Lung (tissue), 12 donors: ENCODE results near the gene CDC37L1. TPM values are rescaled to one million over a fixed set of nuclear protein-coding genes. Genes with fewer than 3 reads are reported as not detected.

Experiments used
- ATAC-seq: fragments of 200-7000 bp; cut with Tn5 transposase; one replicate; pipeline ENCODE4 v1.9.1; 2020; ENCODE audit warnings: moderate number of reproducible peaks; ENCODE audit not compliant: insufficient read depth, low FRiP score
- DNase-seq, 3 donors: peaks; one replicate each; pipeline ENCODE4 v3.0.0-alpha.2; 2013 to 2017
- H3K27ac ChIP-seq, 2 donors: one replicate each; pipeline ENCODE4 v1.5.1; 2013; ENCODE audit warnings: mild to moderate bottlenecking in 2 of 2, moderate library complexity in 2 of 2, control low read depth in 1 of 2, inconsistent platforms in 1 of 2, low read depth in 1 of 2, low read length in 1 of 2
- H3K27me3 ChIP-seq, 3 donors: one replicate each; pipeline ENCODE4 v1.5.1; 2013; ENCODE audit warnings: low read length in 2 of 3; ENCODE audit not compliant: control insufficient read depth in 3 of 3, insufficient read depth in 3 of 3
- H3K36me3 ChIP-seq, 4 donors: one replicate each; pipeline ENCODE4 v1.5.1; 2013; ENCODE audit warnings: low read length in 4 of 4, mild to moderate bottlenecking in 1 of 4, moderate library complexity in 1 of 4; ENCODE audit not compliant: control insufficient read depth in 4 of 4, insufficient read depth in 4 of 4
- H3K4me1 ChIP-seq, 5 donors: one replicate each; pipeline ENCODE4 v1.5.1; 2013; ENCODE audit warnings: low read length in 5 of 5, mild to moderate bottlenecking in 2 of 5, moderate library complexity in 1 of 5; ENCODE audit not compliant: control insufficient read depth in 5 of 5, insufficient read depth in 5 of 5
- H3K4me3 ChIP-seq: one replicate; pipeline ENCODE4 v1.5.1; 2013; ENCODE audit warnings: mild to moderate bottlenecking, control low read depth, moderate library complexity
- H3K9ac ChIP-seq, 2 donors: one replicate each; pipeline ENCODE4 v1.5.1; 2013; ENCODE audit warnings: low read length in 2 of 2, control low read depth in 1 of 2; ENCODE audit not compliant: insufficient read depth in 1 of 2
- H3K9me3 ChIP-seq, 4 donors: one replicate each; pipeline ENCODE4 v1.5.1; 2013; ENCODE audit warnings: low read length in 3 of 4, mild to moderate bottlenecking in 1 of 4, moderate library complexity in 1 of 4; ENCODE audit not compliant: control insufficient read depth in 4 of 4, insufficient read depth in 3 of 4
- WGBS, 2 donors: extraction: QIAGEN DNeasy Blood & Tissue Kit; methylation state at CpG; one replicate each; pipeline ENCODE4 v1.1.7; 2013; 5-methylcytosine and 5-hydroxymethylcytosine counted together
- polyA plus RNA-seq, 2 donors: library from polyadenylated mRNA; stranded (reverse); fragments of 200-250 nt; gene quantifications; one replicate each; pipeline ENCODE4 v1.2.1, GENCODE V29; 2013
- total RNA-seq, 2 donors: library from RNA; depleted of rRNA in 1 of 2; stranded (reverse); fragments of >200 nt in 1 of 2; gene quantifications; one replicate each; pipeline ENCODE4 v1.2.1, GENCODE V29; 2014 to 2021
- TF ChIP-seq, protein P1 (sequence below): IDR thresholded peaks from 2 replicates; pipeline ENCODE4 v1.5.1; 2012; ENCODE audit warnings: mild to moderate bottlenecking; ENCODE audit errors: control extremely low read depth, extremely low read depth
- donor health status: control.
- donor health status: control.
- donor health status: Bipolar disorder and iron deficiency.
- donor health status: healthy.
- donor health status: DM: yes; HTN: yes; CAD: no.

The CDC37L1 gene
- total and polyA plus RNA-seq, 4 donors, result 9.3 to 30.7 (median 14.1) TPM

DNA sequence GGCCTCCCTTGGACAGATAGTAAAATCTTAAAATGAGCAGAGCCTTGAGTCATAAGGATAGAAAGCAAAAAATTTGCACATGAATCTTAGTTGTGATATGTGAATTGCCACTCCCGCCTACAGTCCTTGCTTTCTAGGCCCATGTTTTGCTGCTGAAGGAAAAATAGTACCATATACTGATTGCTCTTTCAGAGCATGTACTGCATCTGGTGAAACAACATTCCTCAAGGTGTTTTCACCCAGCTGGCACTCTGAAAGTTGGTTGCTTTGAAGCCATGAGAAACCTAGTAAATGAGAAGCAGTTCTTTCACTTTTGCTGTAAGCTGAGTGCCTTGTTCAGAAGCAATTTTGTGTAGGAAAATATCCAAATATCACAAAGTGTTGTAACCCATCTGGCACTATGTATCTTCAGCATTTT is 10.3 kb downstream of the CDC37L1 start:
- peaks cover 6 to 29% (median 13%) of the 10 kb centered on the region in 4 donors for H3K36me3 ChIP-seq
- no peaks in the 10 kb centered on the region for H3K27me3 ChIP-seq
- H3K27ac ChIP-seq, result peak overlapping the region in 1 of 2 donors; percentile 66
- ATAC-seq, result no peak
- DNase-seq, result peak in 1 of 3 donors; percentile 41
- WGBS, 2 donors, result 85 to 91% methylated on average over 1 of the region's 1 CpG
- H3K9me3 ChIP-seq, result no peaks in the 10 kb centered on the region
- TF ChIP-seq, protein P1, sequence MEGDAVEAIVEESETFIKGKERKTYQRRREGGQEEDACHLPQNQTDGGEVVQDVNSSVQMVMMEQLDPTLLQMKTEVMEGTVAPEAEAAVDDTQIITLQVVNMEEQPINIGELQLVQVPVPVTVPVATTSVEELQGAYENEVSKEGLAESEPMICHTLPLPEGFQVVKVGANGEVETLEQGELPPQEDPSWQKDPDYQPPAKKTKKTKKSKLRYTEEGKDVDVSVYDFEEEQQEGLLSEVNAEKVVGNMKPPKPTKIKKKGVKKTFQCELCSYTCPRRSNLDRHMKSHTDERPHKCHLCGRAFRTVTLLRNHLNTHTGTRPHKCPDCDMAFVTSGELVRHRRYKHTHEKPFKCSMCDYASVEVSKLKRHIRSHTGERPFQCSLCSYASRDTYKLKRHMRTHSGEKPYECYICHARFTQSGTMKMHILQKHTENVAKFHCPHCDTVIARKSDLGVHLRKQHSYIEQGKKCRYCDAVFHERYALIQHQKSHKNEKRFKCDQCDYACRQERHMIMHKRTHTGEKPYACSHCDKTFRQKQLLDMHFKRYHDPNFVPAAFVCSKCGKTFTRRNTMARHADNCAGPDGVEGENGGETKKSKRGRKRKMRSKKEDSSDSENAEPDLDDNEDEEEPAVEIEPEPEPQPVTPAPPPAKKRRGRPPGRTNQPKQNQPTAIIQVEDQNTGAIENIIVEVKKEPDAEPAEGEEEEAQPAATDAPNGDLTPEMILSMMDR, result no peak
- H3K9ac ChIP-seq, result peak overlapping the region in 1 of 2 donors; percentile 53
- H3K4me3 ChIP-seq, result no peak overlapping the region
- peaks cover 0 to 16% (median 4%) of the 10 kb centered on the region in 5 donors for H3K4me1 ChIP-seq

DNA sequence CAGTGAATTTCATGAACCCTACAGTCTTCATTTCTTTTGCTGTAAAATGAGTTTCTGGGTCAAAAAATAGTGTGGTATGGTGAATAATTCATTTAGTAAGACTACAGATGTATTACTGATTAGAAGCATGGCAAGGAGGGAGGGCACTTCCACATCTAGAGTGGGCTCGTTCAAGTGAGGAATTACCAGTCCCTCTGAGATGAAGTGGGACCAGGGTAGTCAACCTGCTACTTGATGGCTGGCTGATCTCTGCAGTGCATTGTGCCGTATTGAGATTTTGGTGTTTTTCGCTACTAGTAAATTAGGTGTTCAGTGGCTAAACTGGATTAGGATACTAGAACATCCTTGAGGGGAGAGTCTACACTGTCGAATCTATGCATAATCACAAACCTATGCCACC is 10.8 kb downstream of the CDC37L1 start:
- peaks cover 9 to 28% (median 11%) of the 10 kb centered on the region in 4 donors for H3K36me3 ChIP-seq
- no peaks in the 10 kb centered on the region for H3K9me3 ChIP-seq
- H3K9ac ChIP-seq, result no peak overlapping the region
- H3K4me3 ChIP-seq, result no peak overlapping the region
- DNase-seq (no peak), ATAC-seq (no peak)
- H3K27me3 ChIP-seq, result no peaks in the 10 kb centered on the region
- H3K27ac ChIP-seq, result no peak overlapping the region
- TF ChIP-seq, protein P1, result no peak
- H3K4me1 ChIP-seq, result peaks cover 0 to 11% (median 3%) of the 10 kb centered on the region in 5 donors
- 83 to 91% methylated on average over 4 of the region's 4 CpGs for WGBS, 2 donors

DNA sequence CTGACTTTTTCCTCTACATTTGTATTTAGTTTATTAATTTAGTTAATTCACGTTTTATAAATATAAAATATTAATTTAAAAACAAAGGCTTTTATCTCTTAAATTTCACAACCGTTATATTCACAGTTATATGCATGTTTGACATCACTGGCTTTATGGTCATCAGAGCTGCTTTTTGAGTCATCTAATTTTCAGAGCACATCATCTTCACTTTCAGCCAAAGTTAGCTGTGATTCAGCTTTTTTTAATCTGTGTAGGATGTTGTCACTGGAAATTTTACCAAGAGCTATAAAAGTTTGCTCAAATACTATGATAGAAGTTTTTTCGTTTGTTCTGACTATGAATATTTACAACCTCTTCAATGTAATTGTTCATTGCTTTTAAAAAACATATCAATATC is 12.4 kb downstream of the CDC37L1 start:
- DNase-seq (no peak), ATAC-seq (no peak)
- Histone ChIP-seq H3K36me3 (peaks cover 4 to 26% (median 10%) of the 10 kb centered on the region in 4 donors), H3K27me3 (no peaks in the 10 kb centered on the region), H3K4me1 (peaks cover 0 to 10% (median 1%) of the 10 kb centered on the region in 5 donors), H3K9ac (no peak overlapping the region), H3K27ac (no peak overlapping the region), H3K4me3 (no peak overlapping the region), H3K9me3 (no peaks in the 10 kb centered on the region)
- TF ChIP-seq, protein P1, result no peak
- 91 to 93% methylated on average over 3 of the region's 3 CpGs for WGBS, 2 donors

DNA sequence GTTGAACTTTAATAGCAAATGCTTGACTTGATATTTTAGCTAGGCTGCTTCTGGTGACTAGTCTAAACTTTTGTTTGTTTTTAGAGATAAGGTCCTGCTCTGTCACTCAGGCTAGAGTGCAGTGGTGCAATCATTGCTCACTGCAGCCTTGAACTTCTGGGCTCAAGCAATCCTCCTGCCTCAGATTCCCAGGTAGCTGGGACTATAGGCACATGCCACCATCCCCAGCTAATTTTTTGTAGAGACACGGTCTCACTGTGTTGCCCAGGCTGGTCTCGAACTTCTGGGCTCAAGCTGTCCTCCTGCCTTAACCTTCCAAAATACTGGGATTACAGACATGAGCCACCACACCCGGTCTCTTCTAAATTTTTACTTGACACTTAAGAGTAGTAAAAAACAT is 20.7 kb downstream of the CDC37L1 start:
- ATAC-seq (no peak), DNase-seq (no peak)
- H3K27me3 ChIP-seq, result no peaks in the 10 kb centered on the region
- no peak overlapping the region for H3K4me3 ChIP-seq
- H3K27ac ChIP-seq, result no peak overlapping the region
- TF ChIP-seq, protein P1, result no peak
- no peak overlapping the region for H3K9ac ChIP-seq
- H3K4me1 ChIP-seq, result peaks cover 0 to 2% (median 0%) of the 10 kb centered on the region in 5 donors
- H3K36me3 ChIP-seq, result peaks cover 4 to 43% (median 12%) of the 10 kb centered on the region in 4 donors
- WGBS, 2 donors, result 88 to 95% methylated on average over 3 of the region's 3 CpGs
- no peaks in the 10 kb centered on the region for H3K9me3 ChIP-seq
